Keratinocyte (primary cell): ENCODE measurements around the gene SORBS1.

Source experiments
- CTCF ChIP-seq, 3 experiments: IDR thresholded peaks in 1 of 3; conservative IDR thresholded peaks in 1 of 3; optimal IDR thresholded peaks in 1 of 3; 2 replicates in 2 of 3; 3 replicates in 1 of 3; pipeline versions ENCODE3 to v1.5.1; 2011; ENCODE audit warnings: low read length in 3 of 3, mild to moderate bottlenecking in 3 of 3, moderate library complexity in 2 of 3, control low read depth in 1 of 3, inconsistent platforms in 1 of 3; ENCODE audit not compliant: insufficient read depth in 2 of 3; ENCODE audit errors: extremely low read depth in 1 of 3
- EZH2 ChIP-seq: IDR thresholded peaks from one replicate; pipeline ENCODE4 v1.6.1; 2012; ENCODE audit warnings: inconsistent platforms, mild to moderate bottlenecking, low read length, moderate library complexity

- TF ChIP-seq CTCF (optimal IDR thresholded peaks at IDR 0.05 in 1 of 3, IDR thresholded peaks at IDR 0.05 in 1 of 3, conservative IDR thresholded peaks at IDR 0.05 in 1 of 3; ENCODE audit: extremely low read depth in 1 of 3, insufficient read depth in 2 of 3, low read length in 3 of 3) = no peak
- no peak for TF ChIP-seq EZH2
Measured at GRCh38 chr10:95525033-95525418, 36.1 kb downstream of the SORBS1 start.
